SH-SY5Y (cell line): ENCODE results near the gene ITPKB.

Experiments used
- GATA2 ChIP-seq: IDR thresholded peaks from 2 replicates; pipeline ENCODE4 v1.6.1; 2011; ENCODE audit warnings: mild to moderate bottlenecking, low read depth, low read length
- GATA3 ChIP-seq: IDR thresholded peaks from 2 replicates; pipeline ENCODE4 v1.6.1; 2011; ENCODE audit warnings: low read depth, mild to moderate bottlenecking, low read length, moderate library complexity

The ITPKB gene

DNA sequence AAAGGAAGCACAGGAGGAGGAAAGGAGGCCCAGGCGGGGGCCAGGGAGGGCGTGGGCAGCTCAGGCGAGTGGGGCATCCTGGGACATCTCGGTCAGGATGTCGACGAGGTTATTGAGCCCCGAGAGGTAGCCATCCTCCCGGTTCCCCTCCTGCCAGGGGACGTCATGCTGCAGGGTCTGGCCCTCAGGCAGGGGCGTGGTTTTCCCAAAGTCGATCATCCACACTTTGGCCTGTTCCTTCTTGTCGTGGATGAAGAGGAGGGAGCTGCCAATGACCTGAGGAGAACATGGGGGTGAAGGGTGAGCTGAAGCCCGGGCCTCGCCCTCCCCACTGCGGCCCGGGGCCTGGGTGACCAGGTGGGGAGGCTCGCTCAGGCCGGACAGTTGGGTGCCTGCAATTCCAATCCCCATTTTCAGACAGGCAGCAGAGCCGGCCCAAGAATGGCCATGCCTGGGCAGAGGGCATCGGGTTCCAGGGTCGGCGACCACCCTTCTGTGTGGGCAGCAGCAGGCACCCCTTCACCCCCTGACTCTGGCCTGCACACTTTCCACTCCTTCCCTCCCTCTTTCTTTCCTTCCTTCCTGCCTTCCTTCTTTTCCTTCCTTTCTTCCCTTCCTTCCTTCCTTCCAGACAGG lies 104.4 kb downstream of the ITPKB start:
- TF ChIP-seq GATA2 (no peak), GATA3 (no peak)

DNA sequence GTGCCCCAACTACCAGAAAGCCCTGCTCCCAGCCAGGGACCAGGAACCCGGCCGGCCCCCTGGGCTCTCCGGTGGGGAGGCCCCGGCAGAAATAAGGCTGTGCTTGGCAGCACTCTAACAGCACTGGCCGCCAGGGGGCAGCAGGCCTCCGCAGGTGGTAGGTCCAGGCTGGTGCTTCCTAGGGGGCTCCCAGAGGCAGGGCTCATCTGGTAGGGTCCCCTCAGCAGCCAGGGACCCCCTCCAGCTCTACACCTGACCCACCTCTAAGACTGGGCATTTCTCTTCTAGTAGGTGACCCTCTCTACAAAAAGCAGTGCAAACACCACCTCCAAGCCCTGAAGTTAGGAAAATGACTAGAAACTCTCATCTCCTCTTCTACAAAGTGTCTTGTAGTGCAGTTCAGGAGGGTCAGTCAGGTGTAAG lies 104.9 kb downstream of the ITPKB start:
- TF ChIP-seq GATA3: no peak
- no peak for TF ChIP-seq GATA2

DNA sequence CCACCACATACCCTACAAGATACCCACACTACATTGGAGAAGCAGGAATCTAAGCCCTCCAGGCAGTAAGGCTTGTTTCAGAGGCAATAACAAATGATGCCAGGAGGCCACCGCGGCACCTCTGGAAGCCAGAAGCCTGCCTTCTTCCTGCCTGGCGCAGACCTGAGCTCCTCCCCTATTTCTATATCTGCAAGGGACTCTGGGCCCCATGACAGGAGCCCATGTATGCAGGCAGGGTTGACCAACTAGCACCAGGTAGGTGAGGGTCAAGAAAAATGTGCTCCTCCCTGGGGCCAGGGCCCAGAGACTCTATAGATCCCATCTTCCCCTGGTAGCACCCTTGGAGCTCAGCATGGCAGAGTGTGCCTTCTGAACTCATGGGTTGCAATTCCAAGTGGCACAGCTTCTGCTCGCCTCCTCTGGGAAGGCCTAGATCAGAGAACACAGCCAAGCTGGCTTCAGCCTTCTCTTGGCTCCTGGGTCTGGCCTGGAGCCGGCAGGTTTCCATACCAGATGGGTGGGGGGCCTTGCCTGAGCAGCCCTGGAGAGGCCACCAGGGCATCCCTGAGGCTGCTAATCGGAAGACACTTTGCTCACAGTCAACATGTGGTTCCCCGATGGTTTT lies 105.4 kb downstream of the ITPKB start:
- TF ChIP-seq GATA2 (no peak), GATA3 (no peak)

DNA sequence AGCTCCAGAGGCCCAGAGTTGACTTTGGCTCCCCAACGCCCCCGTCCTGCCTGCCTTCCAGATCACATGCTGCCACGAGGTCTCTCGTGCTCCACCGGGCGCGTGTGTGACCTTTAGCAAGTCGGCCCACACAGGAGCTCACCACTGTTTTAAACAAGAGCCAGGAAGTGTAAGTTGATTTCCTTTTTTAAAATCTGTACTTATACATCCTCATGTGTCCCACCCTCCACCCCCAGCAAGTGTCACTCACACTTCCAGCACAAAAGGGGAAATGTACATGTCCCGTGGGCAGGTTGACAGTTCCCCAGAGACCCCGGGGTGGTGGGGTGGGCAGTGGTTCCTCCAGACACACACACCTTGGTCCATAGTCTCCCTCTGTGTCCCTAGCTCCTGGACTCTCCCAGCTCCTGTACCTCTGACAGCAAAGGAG lies 106.1 kb downstream of the ITPKB start:
- no peak for TF ChIP-seq GATA2
- TF ChIP-seq GATA3: no peak

DNA sequence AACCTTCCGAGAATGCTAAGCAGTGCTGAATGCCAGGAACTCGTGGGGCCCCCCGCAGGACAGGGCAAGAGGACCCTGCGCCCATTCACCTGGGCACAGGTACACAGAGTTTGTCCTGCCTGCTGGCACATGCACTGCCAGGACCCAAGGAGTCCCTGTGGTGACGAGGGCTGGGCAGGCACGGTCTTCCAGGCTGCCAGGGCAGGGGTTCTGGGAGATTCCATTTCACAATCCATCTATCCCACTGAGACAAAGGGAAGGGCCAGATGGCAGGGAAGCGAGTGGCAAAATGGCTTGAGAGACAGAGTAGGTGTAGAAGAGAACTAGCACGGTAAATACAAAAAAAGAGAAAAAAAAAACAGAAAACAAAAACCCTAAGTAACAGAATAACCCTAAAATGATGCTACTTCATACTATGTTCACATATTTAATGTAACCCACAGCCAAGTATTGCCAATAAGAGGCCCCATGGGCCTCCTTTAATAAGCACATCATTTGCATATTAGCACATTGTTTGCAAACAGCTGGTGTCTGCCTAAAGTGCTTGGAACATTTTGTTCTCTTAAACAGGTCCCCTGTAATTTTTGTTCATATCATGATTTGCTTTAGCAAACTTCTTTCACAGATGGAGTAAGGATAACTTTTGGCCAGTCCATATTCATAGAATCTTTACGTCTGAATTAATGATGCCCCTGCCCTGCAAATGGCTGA lies 106.8 kb downstream of the ITPKB start:
- no peak for TF ChIP-seq GATA3
- TF ChIP-seq GATA2: no peak

DNA sequence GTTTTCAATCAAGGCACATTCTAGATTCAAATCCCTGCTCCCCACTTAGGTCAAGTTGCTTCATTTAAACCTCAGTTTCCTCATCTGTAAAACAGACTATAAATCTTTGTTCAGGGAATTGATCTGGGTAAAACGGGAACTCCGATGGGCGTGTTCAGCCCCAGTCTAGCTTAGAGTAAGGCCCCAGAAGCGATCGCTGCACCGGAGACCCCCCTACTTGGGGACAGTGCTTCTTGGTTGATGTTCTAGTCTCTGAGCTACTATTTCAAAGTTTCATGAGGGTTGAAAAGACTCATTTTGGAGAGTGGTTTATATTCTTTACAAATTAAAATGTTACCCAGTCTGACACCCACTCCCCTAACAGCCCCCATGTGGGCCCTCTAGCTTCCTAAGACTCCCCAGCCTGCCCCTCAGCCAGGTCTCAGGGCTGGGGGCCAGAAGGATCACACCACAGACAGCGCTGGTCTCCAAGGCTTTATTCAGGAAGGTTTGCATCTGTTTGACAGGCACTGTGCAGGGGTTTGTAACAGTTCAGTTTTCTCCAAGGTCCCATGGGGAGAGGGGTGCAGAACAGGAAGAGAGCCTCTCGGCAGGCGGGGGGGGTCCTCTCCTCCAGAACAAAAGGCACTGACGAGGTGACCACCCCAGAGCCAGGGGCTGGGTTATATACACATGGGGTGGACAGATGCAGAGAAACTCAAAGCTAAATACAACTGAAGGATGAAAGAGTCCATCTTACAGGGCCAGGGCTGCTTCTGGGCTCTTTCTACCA lies 107.7 kb downstream of the ITPKB start:
- TF ChIP-seq GATA3: no peak
- no peak for TF ChIP-seq GATA2

DNA sequence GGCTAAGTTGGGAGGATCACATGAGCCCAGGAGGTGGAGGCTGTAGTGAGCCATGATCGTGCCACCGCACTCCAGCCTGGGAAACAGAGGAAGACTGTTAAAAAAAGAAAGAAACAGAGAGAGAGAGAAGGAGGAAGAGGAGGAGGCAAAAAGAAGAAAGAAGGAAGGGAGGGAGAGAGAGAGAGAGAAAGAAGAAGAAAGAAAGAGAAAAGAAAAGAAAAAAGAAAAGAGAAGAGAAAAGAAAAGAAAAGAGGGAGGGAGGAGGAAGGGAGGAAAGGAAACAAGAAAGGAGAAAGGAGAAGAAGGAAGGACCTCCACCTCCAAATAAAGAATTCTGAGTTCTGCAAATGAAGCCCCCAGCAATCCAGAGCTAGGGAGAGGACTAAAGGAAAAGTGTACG lies 108.5 kb downstream of the ITPKB start:
- TF ChIP-seq GATA3: no peak
- TF ChIP-seq GATA2: no peak

DNA sequence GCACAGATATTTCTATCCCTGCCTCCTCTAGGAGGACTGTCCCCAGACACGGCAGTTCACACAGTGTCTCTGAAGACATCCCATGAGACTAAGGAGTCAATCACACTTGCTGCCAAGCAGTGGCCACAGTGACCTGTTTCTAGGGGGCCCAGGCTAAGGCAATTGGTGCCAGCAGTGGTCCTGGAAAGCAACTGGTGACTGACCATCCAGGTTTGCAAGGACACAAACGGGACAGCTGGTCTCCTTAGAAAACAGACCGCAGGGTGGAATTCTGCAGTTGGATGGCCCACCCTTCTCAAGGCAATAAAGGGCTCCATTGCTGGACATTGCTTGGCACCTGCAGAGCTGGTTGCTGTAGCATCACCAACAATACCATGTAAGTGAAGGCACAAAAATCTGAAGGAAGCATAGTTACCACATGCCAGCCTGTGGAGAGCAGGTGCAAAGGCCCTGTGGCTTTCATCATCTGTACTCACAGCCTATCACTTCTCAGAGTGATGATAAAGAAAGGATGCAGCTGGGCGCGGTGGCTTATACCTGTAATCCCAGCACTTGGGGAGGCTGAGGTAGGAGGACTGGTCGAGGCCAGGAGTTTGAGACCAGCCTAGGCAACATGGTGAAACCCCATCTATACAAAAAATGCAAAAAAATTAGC lies 109.1 kb downstream of the ITPKB start:
- TF ChIP-seq GATA3 (no peak), GATA2 (no peak)

DNA sequence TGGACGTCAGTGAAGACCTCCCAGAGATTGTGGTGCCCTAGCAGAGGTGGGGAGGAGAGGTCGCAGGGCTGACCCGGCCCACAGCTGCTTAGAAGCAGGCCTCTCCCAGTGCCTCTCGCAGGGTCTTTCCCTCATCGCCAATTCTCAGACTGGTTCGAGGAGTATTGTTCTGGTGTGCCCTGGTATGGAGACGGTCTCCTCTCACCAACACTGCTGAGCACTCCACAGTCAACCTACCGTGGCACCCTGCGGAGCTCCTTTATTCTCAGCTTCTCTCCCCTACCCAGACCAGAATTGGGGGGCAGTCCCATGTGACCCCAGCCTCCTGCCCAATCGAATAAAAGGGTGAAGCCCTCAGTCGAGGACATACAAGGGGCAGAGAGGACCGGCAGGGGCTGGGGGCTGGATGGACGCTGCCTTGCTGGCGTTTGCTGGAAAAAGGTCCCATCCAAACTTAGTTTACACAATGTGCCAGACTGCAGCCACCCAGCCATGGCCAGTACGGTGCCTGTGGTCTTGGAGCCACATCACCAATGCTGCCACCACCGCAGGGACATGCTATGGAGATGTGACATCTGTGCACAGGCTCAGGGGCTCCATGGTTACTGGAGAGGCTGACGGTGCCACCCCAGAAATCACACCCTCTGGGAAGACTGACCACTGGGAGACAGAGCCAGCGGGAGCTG lies 109.7 kb downstream of the ITPKB start:
- TF ChIP-seq GATA3: no peak
- no peak for TF ChIP-seq GATA2

DNA sequence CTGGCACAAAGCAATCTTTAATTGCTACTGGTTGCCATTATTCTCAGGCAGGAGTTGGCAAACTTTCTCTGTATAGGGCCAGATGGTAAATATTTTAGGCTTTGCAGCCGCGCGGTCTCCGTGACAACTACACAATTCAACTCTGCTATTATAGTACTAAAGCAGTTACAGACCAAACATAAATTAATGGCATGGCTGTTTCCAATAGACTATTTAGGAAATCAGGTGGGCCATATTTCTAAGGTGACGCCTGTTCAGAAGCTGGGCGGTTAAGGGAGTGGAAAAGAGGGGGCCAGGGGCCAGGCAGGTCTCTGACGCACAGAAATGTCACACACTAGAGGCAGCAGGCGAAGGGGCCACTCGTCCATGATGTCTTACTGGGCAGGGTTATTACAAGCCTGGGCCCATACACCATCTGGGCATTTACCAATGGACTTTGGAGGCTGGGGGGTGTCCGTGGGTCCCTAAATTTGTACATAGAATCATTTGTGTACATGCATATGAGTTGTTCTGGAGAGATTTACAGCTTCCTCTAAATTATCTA lies 110.4 kb downstream of the ITPKB start:
- TF ChIP-seq GATA3 (no peak), GATA2 (no peak)

DNA sequence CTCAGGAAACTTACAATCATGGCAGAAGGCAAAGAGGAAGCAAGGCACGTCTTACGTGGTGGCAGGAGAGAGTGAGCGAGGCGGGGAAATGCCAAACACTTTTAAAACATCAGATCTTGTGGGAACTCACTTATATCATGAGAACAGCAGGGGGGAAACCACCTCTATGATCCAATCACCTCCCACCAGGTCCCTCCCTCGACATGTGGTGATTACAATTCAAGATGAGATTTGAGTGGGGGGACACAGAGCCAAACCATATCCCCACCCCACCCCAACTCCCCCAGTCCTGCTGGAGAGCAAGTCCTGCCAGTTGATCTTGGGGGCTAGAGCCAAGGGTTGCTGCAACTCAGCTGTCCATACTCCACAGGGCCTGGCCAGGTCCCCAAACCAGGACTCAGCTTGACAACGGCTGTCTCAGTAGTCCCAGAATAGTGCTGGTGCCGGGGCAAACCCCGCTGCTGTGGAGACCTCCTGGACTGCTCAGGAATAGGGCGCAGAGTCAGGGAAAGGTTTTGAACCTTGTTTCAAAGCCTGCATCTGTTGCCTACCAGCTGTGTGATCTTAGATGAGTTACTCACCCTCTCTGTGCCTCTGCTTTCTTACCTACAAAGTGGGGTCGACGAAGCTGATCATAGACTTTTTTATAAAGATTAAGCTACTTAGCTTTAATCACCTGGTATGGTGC lies 111.0 kb downstream of the ITPKB start:
- no peak for TF ChIP-seq GATA2

DNA sequence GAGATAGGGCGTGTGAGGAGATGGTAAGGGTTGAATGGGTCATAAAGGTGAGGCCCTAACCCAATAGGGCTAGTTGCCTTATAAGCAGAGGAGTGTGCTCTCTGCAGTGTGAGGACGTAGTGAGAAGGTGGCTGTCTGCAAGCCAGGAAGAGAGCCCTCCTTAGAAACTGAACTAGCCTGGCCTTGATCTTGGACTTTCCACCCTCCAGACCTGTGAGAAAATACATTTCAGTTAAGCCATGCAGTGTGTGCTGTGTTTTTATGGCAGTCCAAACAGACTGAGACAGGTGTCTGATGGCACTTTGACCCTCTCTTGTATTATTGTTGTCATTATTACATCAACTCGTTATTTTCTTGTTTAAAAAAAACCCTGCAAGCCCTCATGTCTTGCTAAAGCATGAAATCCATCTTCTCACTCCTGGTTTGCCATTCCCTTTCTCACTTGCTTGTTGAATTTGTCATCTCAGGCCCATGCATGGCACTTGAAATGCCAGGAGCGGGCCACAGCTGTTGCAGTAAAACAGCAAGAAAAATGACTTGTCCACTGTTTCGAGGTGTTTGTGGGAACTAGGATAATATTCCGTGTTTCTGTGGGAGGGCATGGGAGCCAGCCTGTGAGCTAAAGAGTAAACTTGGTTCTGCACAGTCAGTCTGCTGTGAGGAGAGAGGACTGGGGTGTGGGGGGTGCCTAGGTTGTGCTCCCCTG lies 111.9 kb downstream of the ITPKB start:
- TF ChIP-seq GATA2 (no peak), GATA3 (no peak)

DNA sequence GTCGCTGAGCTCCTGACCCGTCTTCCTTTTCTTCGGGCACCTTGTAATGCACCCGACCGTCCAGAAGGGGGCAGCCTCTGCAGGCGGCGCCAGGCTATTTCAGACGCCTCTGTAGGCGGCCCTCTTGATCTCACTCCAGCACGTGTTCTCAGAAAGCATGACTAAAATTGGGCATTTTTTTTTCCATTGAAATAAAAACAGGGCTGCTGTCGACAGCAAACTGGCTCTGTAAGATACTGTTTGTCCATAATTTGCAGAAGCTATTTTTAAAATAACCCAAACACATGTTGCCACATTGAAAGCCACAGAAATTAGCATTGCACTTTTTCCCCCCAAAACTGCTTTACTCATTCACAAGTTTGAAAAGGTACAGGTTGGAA lies 112.5 kb downstream of the ITPKB start:
- TF ChIP-seq GATA3 (no peak), GATA2 (no peak)
